Measurements from ENCODE around the gene PTPN4. TPM values are rescaled to one million over a fixed set of nuclear protein-coding genes. Genes with fewer than 3 reads are reported as not detected.

The PTPN4 gene
- total and polyA plus RNA-seq, 9 of the 15 experiments (the other 6 are each of a cell fraction or from before 2014, with no cell fraction given): 5.0 to 32.8 (median 27.3) TPM

DNA sequence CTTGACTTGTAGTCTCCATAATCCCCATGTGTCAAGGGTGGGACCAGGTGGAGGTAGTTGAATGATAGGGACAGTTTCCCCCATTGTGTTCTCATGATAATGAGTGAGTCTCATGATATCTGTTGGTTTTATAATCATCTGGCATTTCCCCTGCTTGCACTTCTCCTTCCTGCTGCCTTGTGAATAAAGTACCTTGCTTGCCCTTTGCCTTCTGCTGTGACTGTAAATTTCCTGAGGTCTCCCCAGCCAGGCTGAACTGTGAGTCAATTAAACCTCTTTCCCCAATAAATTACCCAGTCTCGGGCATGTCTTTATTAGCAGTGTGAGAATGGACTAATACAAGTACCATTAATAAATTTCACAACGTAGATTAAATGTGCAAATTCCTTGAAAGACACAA, 150.8 kb downstream of the PTPN4 start:
- TF ChIP-seq FOXK2 (conservative IDR thresholded peaks at IDR 0.05 in 1 of 2, IDR thresholded peaks at IDR 0.05 in 1 of 2; ENCODE audit: low read depth in 2 of 2): no peak
- intact Hi-C loops (cut with micrococcal nuclease): no loop called here
- POLR2A ChIA-PET: no interaction called here
- WGBS (ENCODE audit: insufficient coverage, low coverage, missing lambda C conversion rate): 86% methylated on average over 2 of the region's 2 CpGs
- Histone ChIP-seq H2AFZ (ENCODE audit: low read depth, low read length) (no peak overlapping the region), H3K4me2 (ENCODE audit: insufficient read depth, low read length) (no peak overlapping the region), H3K27ac (ENCODE audit: extremely low read depth, low read depth, low read length) (no peak overlapping the region), H3K9ac (ENCODE audit: insufficient read depth in 1 of 2, low read depth in 2 of 2, low read length in 2 of 2) (no peak overlapping the region), H3K9me1 (ENCODE audit: control insufficient read depth, insufficient read depth, low read length) (no peaks in the 10 kb centered on the region), H3K79me2 (ENCODE audit: control insufficient read depth, insufficient read depth, low read length) (no peaks in the 10 kb centered on the region), H3K4me1 (replicated peaks in 1 of 2; ENCODE audit: control insufficient read depth in 2 of 2, insufficient read depth in 2 of 2, low read length in 2 of 2) (no peaks in the 10 kb centered on the region), H3K36me3 (ENCODE audit: control insufficient read depth, insufficient read depth, low read length) (no peaks in the 10 kb centered on the region), H4K20me1 (replicated peaks; ENCODE audit: control insufficient read depth, insufficient read depth, low read length) (no peaks in the 10 kb centered on the region), H3K27me3 (ENCODE audit: control insufficient read depth in 2 of 2, insufficient read depth in 2 of 2, low read length in 2 of 2) (no peaks in the 10 kb centered on the region), H3K9me3 (replicated peaks; ENCODE audit: control insufficient read depth, insufficient read depth, low read depth, low read length) (no peaks in the 10 kb centered on the region), H3K4me3 (no peak overlapping the region)
- FAIRE-seq (no peak), ATAC-seq (no peak), DNase-seq (ENCODE audit: extremely low read depth in 1 of 4, low spot score in 3 of 4) (no peak)
- CTCF ChIA-PET (ENCODE audit: low intra/inter-chr PET ratio): no interaction called here
- BruUV-seq (replicated peaks): no TSS peak
- in situ Hi-C loops (cut with MboI): no loop called here

DNA sequence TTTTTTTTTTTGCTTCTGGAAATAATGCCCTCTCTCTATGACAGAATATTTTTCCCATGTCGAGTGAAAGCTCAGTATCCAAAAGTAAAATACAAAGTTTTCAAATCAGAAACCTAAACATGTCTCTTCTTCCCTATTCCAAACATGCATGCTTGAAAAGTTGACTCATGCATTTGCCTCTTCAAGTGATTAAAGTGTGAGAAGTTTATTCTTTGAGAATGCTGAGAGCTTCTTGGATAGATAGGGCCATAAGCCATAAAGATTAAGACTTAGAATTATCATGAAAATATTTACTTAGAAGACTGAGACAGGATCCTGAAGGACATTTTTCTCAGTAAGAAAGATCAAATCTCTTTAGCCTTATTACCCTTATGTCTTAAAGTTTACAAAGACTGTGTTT, 154.5 kb downstream of the PTPN4 start:
- no peak overlapping the region for H2AFZ ChIP-seq (ENCODE audit: low read depth, low read length)
- TF ChIP-seq RBM25 (IDR thresholded peaks at IDR 0.05; ENCODE audit: low read depth, low read length, severe bottlenecking) (no peak), POU5F1 (IDR thresholded peaks at IDR 0.05; ENCODE audit: borderline replicate concordance, low read depth, low read length, partially characterized antibody) (no peak), SREBF1 (IDR thresholded peaks at IDR 0.05; ENCODE audit: borderline replicate concordance, low read depth, low read length) (no peak), DPF2 (IDR thresholded peaks at IDR 0.05) (no peak), ZFPM2 (CRISPR knock-in tag; IDR thresholded peaks at IDR 0.05) (no peak)
- H3K4me1 ChIP-seq (replicated peaks in 1 of 2; ENCODE audit: control insufficient read depth in 2 of 2, insufficient read depth in 2 of 2, low read length in 2 of 2): no peaks in the 10 kb centered on the region
- no peaks in the 10 kb centered on the region for H3K9me3 ChIP-seq (replicated peaks; ENCODE audit: control insufficient read depth, insufficient read depth, low read depth, low read length)
- H3K36me3 ChIP-seq (ENCODE audit: control insufficient read depth, insufficient read depth, low read length): no peaks in the 10 kb centered on the region
- DNase-seq (ENCODE audit: extremely low read depth in 1 of 4, low spot score in 3 of 4) (no peak), ATAC-seq (no peak), FAIRE-seq (no peak)
- no peak overlapping the region for H3K9ac ChIP-seq (ENCODE audit: insufficient read depth in 1 of 2, low read depth in 2 of 2, low read length in 2 of 2)
- H3K9me1 ChIP-seq (ENCODE audit: control insufficient read depth, insufficient read depth, low read length): no peaks in the 10 kb centered on the region
- no peaks in the 10 kb centered on the region for H3K79me2 ChIP-seq (ENCODE audit: control insufficient read depth, insufficient read depth, low read length)
- in situ Hi-C loops (cut with MboI): no loop called here
- no peak overlapping the region for H3K27ac ChIP-seq (ENCODE audit: extremely low read depth, low read depth, low read length)
- no peaks in the 10 kb centered on the region for H4K20me1 ChIP-seq (replicated peaks; ENCODE audit: control insufficient read depth, insufficient read depth, low read length)
- no peak overlapping the region for H3K4me3 ChIP-seq
- 11% methylated on average over 1 of the region's 1 CpG for WGBS (ENCODE audit: insufficient coverage, low coverage, missing lambda C conversion rate)
- POLR2A ChIA-PET: interaction anchor here (0.5 kb wide), 1 partner anchor 137 kb away, joined by 5 read pairs; no protein-coding TSS in a partner anchor
- intact Hi-C loops (cut with micrococcal nuclease): no loop called here
- no TSS peak for BruUV-seq (replicated peaks)
- H3K27me3 ChIP-seq (ENCODE audit: control insufficient read depth in 2 of 2, insufficient read depth in 2 of 2, low read length in 2 of 2): no peaks in the 10 kb centered on the region
- no peak overlapping the region for H3K4me2 ChIP-seq (ENCODE audit: insufficient read depth, low read length)
- CTCF ChIA-PET (ENCODE audit: low intra/inter-chr PET ratio): no interaction called here

Data from K562 (cell line).